Stimulated activated CD8-positive, alpha-beta memory T cell treated with anti-CD3 and anti-CD28 coated beads, Interleukin-2, amount 100 ng/mL, for 48 hours (primary cell): ENCODE results near the gene LMBRD1.
A peak's percentile ranks its signal among the peaks of the same experiment; 100 is the strongest.
"Not testable (repeated sequence)": the region's sequence is repeated elsewhere in the genome, so short reads cannot be mapped to it uniquely, and the experiment has no call there.

Source experiments
- DNase-seq, 2 donors: peaks; one replicate each; pipeline ENCODE4 v3.0.0-alpha.2; 2020; ENCODE audit warnings: low read depth in 2 of 2

The LMBRD1 gene

DNA sequence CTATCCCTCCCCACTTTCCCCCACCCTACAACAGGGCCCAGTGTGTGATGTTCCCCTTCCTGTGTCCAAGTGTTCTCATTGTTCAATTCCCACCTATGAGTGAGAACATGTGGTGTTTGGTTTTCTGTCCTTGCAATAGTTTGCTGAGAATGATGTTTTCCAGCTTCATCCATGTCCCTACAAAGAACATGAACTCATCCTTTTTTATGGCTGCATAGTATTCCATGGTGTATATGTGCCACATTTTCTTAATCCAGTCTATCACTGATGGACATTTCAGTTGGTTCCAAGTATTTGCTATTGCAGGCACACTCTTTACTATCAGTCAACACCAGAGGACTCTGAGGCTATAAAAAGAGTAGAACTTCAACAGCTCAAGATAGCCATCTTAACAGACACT, 2.0 kb upstream of the LMBRD1 start:
- not testable (repeated sequence) for DNase-seq

DNA sequence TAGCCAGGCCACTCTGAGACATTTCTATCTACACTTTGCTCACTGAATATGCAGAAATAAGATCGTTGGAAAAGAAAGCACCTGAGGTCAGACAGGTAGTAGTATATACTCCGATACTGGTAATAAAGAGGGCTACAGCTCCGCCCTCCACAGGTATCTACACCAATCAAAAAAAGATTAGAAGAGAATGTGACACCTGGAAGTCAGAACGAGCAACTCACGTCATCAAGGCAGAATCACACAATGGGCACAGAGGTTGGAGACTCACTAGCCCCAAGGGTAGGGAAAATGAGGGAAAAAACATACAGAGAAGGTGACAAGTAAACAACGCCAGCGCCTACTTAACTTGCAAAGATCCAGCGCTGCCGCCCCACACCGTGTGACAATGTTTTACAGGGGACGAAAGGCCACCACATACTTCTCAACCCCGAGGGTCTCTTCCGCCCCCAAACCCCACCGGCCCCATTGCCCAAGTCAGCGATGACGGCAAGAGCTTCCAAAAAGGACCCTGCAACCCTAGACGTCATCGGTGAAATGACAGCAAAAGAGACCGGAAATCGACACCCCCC, 653 bp downstream of the LMBRD1 start:
- peak in 1 of 2 donors; percentile 3 for DNase-seq

DNA sequence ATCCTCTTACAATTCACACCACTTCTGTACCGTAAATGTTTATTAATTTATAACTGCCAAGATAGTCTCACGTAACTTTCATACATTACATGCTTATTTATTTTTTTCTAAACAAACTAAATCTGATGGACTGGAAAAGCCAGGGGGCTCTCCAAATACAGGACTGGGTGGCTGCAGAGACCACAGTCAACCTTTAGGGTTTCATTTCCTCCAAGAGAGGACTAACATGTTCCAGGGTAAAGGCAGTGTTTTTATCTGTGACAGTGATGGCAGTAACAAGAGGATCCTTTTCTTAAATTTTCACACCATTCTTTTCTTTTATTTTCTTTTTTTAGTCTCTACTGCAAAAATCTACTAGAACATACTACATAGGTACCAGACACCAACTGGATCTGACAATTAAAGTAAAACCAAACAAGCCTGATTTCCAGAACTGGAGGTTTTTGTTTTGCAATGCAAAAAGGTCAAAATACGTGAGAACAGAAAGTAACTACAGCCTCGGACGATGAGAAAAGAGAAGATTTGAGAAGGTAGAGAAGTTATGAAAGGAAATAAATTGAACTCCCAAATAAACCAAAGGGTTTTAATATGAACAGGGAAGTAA, 1.2 kb downstream of the LMBRD1 start:
- DNase-seq: no peak

DNA sequence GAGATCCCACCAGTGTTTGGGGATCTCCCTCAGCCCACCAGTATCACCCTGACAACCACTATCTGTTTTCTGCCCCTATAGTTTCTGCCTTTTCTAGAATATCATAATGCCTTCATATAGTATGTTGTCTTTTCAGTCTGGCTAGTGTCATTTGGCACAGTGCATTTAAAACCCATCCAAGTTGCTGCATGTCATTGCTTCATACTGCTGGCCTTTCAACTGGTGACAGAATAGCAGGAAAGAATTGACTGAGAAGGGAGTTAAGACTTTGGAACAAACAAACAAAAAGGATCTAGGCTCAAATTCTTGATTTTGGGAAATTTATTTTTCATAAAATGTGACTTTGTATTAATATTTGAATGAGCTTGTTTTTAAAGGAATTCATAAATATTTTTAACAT, 4.5 kb downstream of the LMBRD1 start:
- DNase-seq: no peak

- no peak for DNase-seq
Observed at GRCh38 chr6:69791065-69791471, 5.7 kb downstream of the LMBRD1 start.

DNA sequence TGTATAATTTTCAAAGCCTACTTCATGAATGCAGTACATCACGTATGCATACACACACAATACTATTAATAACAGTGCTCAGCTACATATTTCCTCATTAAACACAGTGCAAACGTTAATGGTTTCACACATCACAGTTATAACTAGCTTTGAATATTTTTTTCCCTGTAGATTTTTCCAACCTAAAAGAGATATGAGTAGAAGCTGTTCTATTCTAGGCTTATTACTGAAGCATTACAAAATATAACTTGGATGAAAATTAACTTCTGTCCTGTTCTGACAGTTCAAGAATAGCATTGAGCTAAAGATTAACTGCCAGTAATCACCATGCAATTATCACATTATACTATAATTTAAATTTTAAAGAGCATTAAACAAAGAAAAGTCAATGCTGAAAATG, 6.2 kb downstream of the LMBRD1 start:
- DNase-seq: no peak

- no peak for DNase-seq
Observed at GRCh38 chr6:69789578-69789977, 7.2 kb downstream of the LMBRD1 start.

- not testable (repeated sequence) for DNase-seq
Observed at GRCh38 chr6:69787436-69787835, 9.4 kb downstream of the LMBRD1 start.

GRCh38 chr6:69785697-69786096, 11.1 kb downstream of the LMBRD1 start:
- DNase-seq: no peak

- DNase-seq: no peak
Observed at GRCh38 chr6:69784595-69785377, 12.0 kb downstream of the LMBRD1 start.

DNA sequence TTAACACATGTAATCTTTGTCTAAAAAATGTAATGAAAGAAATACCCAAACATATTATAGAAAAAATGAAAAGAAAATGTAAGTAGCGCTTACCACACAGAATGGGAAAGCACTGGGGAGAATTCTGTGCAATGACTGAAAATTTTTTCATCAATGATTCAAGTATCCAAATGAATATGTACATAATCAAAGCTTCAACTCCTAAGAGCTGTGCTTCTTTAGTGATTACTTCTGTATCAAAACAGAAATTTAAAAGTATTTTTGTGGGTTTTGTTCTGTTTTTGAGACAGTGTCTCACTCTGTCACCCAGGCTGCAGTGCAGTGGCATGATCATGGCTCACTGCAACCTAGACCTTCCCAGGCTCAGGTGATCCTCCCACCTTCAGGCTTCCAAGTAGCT, 13.7 kb downstream of the LMBRD1 start:
- no peak for DNase-seq

GRCh38 chr6:69780585-69781178, 16.1 kb downstream of the LMBRD1 start:
- DNase-seq: no peak

- no peak for DNase-seq
Observed at GRCh38 chr6:69775941-69776340, 20.9 kb downstream of the LMBRD1 start.

- DNase-seq: no peak
Observed at GRCh38 chr6:69775585-69775849, 21.3 kb downstream of the LMBRD1 start.

- DNase-seq: no peak
Observed at GRCh38 chr6:69774740-69775584, 21.8 kb downstream of the LMBRD1 start.

GRCh38 chr6:69771158-69771906, 25.5 kb downstream of the LMBRD1 start:
- no peak for DNase-seq

- no peak for DNase-seq
Observed at GRCh38 chr6:69768664-69769063, 28.1 kb downstream of the LMBRD1 start.

GRCh38 chr6:69763763-69764162, 33.0 kb downstream of the LMBRD1 start:
- no peak for DNase-seq

DNA sequence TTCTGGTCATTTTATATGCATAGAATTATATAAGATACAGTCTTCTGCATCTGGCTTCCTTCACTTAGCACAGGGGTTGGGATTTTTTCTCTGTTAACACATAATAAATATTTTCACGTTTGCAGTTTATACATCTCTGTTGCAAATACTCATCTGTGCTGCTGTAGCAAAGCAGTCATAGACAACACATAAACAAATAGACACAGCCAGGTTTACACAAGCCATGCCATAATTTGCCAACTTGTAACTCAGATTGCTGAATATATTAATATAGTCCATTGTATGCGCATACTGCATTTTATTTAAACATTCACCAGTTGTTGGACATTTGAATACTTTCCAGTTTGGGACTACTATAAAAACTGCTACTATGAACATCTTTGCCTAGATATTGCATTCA, 35.0 kb downstream of the LMBRD1 start:
- no peak for DNase-seq

DNA sequence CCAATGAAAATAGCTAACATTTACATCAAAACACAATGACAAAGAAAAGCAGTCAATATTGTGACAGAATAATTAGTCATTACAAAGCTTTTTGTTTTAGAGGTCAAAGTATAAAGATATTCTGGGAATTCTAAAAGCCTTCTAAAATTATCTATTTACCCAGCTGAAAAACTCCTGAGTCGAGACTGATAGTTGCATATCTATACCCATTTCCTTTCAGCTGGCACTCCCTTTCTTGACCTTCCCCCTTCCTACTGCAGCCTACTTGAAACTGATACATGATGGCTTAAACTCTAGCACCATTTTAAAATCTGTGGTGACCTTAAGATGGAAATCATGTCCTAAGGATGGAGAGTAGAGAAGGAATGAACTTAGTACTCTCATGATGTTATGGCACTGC, 38.6 kb downstream of the LMBRD1 start:
- no peak for DNase-seq

DNA sequence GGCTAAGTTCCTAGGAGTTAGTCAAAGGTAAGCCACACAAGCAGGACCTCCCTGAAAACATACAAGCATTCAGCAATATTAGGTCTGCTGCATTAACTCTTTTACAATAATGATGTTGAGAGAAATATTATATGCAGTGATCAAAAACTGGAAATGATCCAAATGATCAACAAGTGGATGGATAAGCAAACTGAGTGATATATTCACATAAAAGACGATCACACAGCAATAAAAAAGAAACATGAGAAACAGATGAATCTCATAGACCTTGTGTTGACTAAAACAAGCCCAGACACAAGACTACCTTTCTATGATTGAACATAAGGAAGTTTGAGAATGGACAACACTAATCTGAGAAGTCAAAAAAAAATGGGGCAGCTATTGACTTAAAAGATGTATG, 39.9 kb downstream of the LMBRD1 start:
- DNase-seq: no peak
